ENCODE results near the gene TTC27.
"Not testable (repeated sequence)": the region's sequence is repeated elsewhere in the genome, so short reads cannot be mapped to it uniquely, and the experiment has no call there.

Gene TTC27

GRCh38 chr2:32719430-32719829, 91.6 kb downstream of the TTC27 start:
- H3K27ac Mint-ChIP-seq = no peak overlapping the region
- ATAC-seq (replicated peaks) (no peak), DNase-seq (no peak)
- no peak overlapping the region for H3K4me3 Mint-ChIP-seq
- H3K27me3 Mint-ChIP-seq = no peaks in the 10 kb centered on the region
- peaks cover 3 to 7% of the 10 kb centered on the region in 2 donors for H3K9me3 Mint-ChIP-seq
- peaks cover 19 to 21% of the 10 kb centered on the region in 2 donors for H3K4me1 Mint-ChIP-seq
- peaks cover 44 to 65% of the 10 kb centered on the region in 2 donors for H3K36me3 Mint-ChIP-seq

- no peak overlapping the region for H3K4me3 Mint-ChIP-seq
- H3K27me3 Mint-ChIP-seq = no peaks in the 10 kb centered on the region
- no peak for ATAC-seq (replicated peaks)
- DNase-seq = no peak
- peaks cover 5 to 7% of the 10 kb centered on the region in 2 donors for H3K9me3 Mint-ChIP-seq
- H3K36me3 Mint-ChIP-seq = peaks cover 45 to 65% of the 10 kb centered on the region in 2 donors
- H3K4me1 Mint-ChIP-seq = peaks cover 15 to 16% of the 10 kb centered on the region in 2 donors
- H3K27ac Mint-ChIP-seq = no peak overlapping the region
Measured at GRCh38 chr2:32719933-32720716, 92.3 kb downstream of the TTC27 start.

- Mint-ChIP-seq H3K36me3 (peaks cover 51 to 68% of the 10 kb centered on the region in 2 donors), H3K4me1 (peaks cover 8 to 13% of the 10 kb centered on the region in 2 donors), H3K4me3 (no peak overlapping the region), H3K9me3 (peaks cover 5 to 7% of the 10 kb centered on the region in 2 donors), H3K27me3 (no peaks in the 10 kb centered on the region), H3K27ac (no peak overlapping the region)
- DNase-seq = no peak
- ATAC-seq (replicated peaks) = no peak
Measured at GRCh38 chr2:32720771-32721170, 92.9 kb downstream of the TTC27 start.

- no peaks in the 10 kb centered on the region for H3K27me3 Mint-ChIP-seq
- no peak overlapping the region for H3K27ac Mint-ChIP-seq
- ATAC-seq (replicated peaks) = no peak
- peaks cover 57 to 73% of the 10 kb centered on the region in 2 donors for H3K36me3 Mint-ChIP-seq
- DNase-seq = no peak
- no peak overlapping the region for H3K4me3 Mint-ChIP-seq
- peaks cover 6 to 13% of the 10 kb centered on the region in 2 donors for H3K4me1 Mint-ChIP-seq
- H3K9me3 Mint-ChIP-seq = peaks cover 8 to 9% of the 10 kb centered on the region in 2 donors
Measured at GRCh38 chr2:32721376-32721775, 93.5 kb downstream of the TTC27 start.

GRCh38 chr2:32723467-32724079, 95.7 kb downstream of the TTC27 start:
- Mint-ChIP-seq H3K27me3 (no peaks in the 10 kb centered on the region), H3K4me1 (peaks cover 0 to 8% of the 10 kb centered on the region in 2 donors), H3K9me3 (peaks cover 12 to 13% of the 10 kb centered on the region in 2 donors), H3K36me3 (peaks cover 61 to 75% of the 10 kb centered on the region in 2 donors), H3K27ac (no peak overlapping the region), H3K4me3 (no peak overlapping the region)
- ATAC-seq (replicated peaks) (no peak), DNase-seq (no peak)

- Mint-ChIP-seq H3K9me3 (peaks cover 12 to 13% of the 10 kb centered on the region in 2 donors), H3K36me3 (peaks cover 58 to 73% of the 10 kb centered on the region in 2 donors)
- H3K27me3 Mint-ChIP-seq; H3K4me3 Mint-ChIP-seq; ATAC-seq (replicated peaks); H3K27ac Mint-ChIP-seq; DNase-seq; H3K4me1 Mint-ChIP-seq: not testable (repeated sequence)
Measured at GRCh38 chr2:32726678-32727077, 98.8 kb downstream of the TTC27 start.

- H3K4me3 Mint-ChIP-seq = no peak overlapping the region
- peaks cover 0 to 3% of the 10 kb centered on the region in 2 donors for H3K4me1 Mint-ChIP-seq
- H3K36me3 Mint-ChIP-seq = peaks cover 53 to 68% of the 10 kb centered on the region in 2 donors
- no peak overlapping the region for H3K27ac Mint-ChIP-seq
- H3K27me3 Mint-ChIP-seq = no peaks in the 10 kb centered on the region
- ATAC-seq (replicated peaks) = no peak
- peaks cover 12 to 13% of the 10 kb centered on the region in 2 donors for H3K9me3 Mint-ChIP-seq
- DNase-seq = no peak
Measured at GRCh38 chr2:32727157-32727556, 99.3 kb downstream of the TTC27 start.

GRCh38 chr2:32730958-32731357, 103.1 kb downstream of the TTC27 start:
- not testable (repeated sequence) for ATAC-seq (replicated peaks); H3K4me3 Mint-ChIP-seq; H3K27me3 Mint-ChIP-seq; H3K27ac Mint-ChIP-seq; DNase-seq; H3K9me3 Mint-ChIP-seq; H3K4me1 Mint-ChIP-seq
- H3K36me3 Mint-ChIP-seq = peaks cover 24 to 43% of the 10 kb centered on the region in 2 donors

GRCh38 chr2:32732120-32732519, 104.3 kb downstream of the TTC27 start:
- no peak for DNase-seq

GRCh38 chr2:32732912-32733472, 105.1 kb downstream of the TTC27 start:
- Mint-ChIP-seq H3K36me3 (peaks cover 20 to 39% of the 10 kb centered on the region in 2 donors), H3K27me3 (no peaks in the 10 kb centered on the region), H3K4me1 (no peaks in the 10 kb centered on the region), H3K27ac (no peak overlapping the region), H3K9me3 (no peaks in the 10 kb centered on the region), H3K4me3 (no peak overlapping the region)
- no peak for DNase-seq
- no peak for ATAC-seq (replicated peaks)

More at GRCh38 chr2:32732120-32732519, 104.3 kb downstream of the TTC27 start:
- Mint-ChIP-seq H3K36me3 (peaks cover 19 to 37% of the 10 kb centered on the region in 2 donors), H3K4me3 (no peak overlapping the region), H3K4me1 (no peaks in the 10 kb centered on the region), H3K27ac (no peak overlapping the region), H3K27me3 (no peaks in the 10 kb centered on the region), H3K9me3 (no peaks in the 10 kb centered on the region)
- ATAC-seq (replicated peaks) = no peak

- Mint-ChIP-seq H3K9me3 (no peaks in the 10 kb centered on the region), H3K4me1 (no peaks in the 10 kb centered on the region), H3K4me3 (no peak overlapping the region), H3K27me3 (no peaks in the 10 kb centered on the region), H3K36me3 (peaks cover 11 to 30% of the 10 kb centered on the region in 2 donors), H3K27ac (no peak overlapping the region)
- no peak for ATAC-seq (replicated peaks)
- DNase-seq = no peak
Measured at GRCh38 chr2:32735348-32735747, 107.5 kb downstream of the TTC27 start.

- no peaks in the 10 kb centered on the region for H3K27me3 Mint-ChIP-seq
- H3K4me3 Mint-ChIP-seq = no peak overlapping the region
- no peak overlapping the region for H3K27ac Mint-ChIP-seq
- ATAC-seq (replicated peaks) (no peak), DNase-seq (no peak)
- H3K9me3 Mint-ChIP-seq = no peaks in the 10 kb centered on the region
- peaks cover 31 to 56% of the 10 kb centered on the region in 2 donors for H3K36me3 Mint-ChIP-seq
- H3K4me1 Mint-ChIP-seq = peaks cover 9% of the 10 kb centered on the region in 2 donors
Measured at GRCh38 chr2:32738939-32739338, 111.1 kb downstream of the TTC27 start.

- H3K27ac Mint-ChIP-seq = no peak overlapping the region
- ATAC-seq (replicated peaks) = no peak
Measured at GRCh38 chr2:32739664-32740063, 111.8 kb downstream of the TTC27 start.

GRCh38 chr2:32741575-32741974, 113.7 kb downstream of the TTC27 start:
- Mint-ChIP-seq H3K36me3 (peaks cover 36 to 63% of the 10 kb centered on the region in 2 donors), H3K9me3 (peaks cover 1 to 2% of the 10 kb centered on the region in 2 donors), H3K4me3 (no peak overlapping the region), H3K27me3 (no peaks in the 10 kb centered on the region), H3K4me1 (peaks cover 9% of the 10 kb centered on the region in 2 donors), H3K27ac (no peak overlapping the region)
- DNase-seq = no peak
- no peak for ATAC-seq (replicated peaks)

More at GRCh38 chr2:32739664-32740063, 111.8 kb downstream of the TTC27 start:
- H3K4me3 Mint-ChIP-seq = no peak overlapping the region
- H3K9me3 Mint-ChIP-seq = peaks cover 0 to 1% of the 10 kb centered on the region in 2 donors
- no peak for DNase-seq
- peaks cover 37 to 61% of the 10 kb centered on the region in 2 donors for H3K36me3 Mint-ChIP-seq
- peaks cover 9% of the 10 kb centered on the region in 2 donors for H3K4me1 Mint-ChIP-seq
- H3K27me3 Mint-ChIP-seq = no peaks in the 10 kb centered on the region

All from stimulated activated naive B cell treated with anti-CD40 and anti-IgM and Interleukin-4, amounts not matched to agents 10 μg/mL and 1 μg/mL and 100 μg/mL, for 72 hours (primary cell).